ENCODE data around the gene OR4C5. TPM values are rescaled to one million over a fixed set of nuclear protein-coding genes. Genes with fewer than 3 reads are reported as not detected.
"Not testable (repeated sequence)": the region's sequence is repeated elsewhere in the genome, so short reads cannot be mapped to it uniquely, and the experiment has no call there.

Gene OR4C5
- not detected for total RNA-seq

DNA sequence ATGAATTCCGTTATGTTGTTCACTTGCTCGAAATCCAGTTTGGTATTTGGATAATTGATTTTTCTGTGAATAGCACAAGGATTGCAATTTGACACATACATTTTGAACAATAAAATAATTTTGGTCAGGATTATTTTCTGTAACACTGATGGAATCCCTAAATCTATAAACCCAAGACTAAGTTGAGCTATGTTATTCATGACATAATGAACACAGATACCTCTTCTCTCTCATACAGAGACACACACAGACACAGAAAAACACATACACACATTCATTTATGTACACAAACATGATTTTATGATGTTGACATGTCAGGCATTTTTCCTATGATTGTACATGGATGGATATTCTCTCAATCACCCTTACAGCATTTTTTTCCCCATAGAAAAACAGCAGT, at the start of gene OR4C5:
TSS of gene OR4C5 (minus strand) at position 101 of the 400 bp plus-strand sequence. CDS start at position 101, 0 bp downstream.
- no peak within 1 kb of the TSS for H3K4me3 ChIP-seq
- H3K4me1 ChIP-seq = no peaks in the 10 kb centered on the region
- TF ChIP-seq POLR2A (IDR thresholded peaks at IDR 0.05) (no peak), CTCF (IDR thresholded peaks at IDR 0.05) (no peak), EP300 (IDR thresholded peaks at IDR 0.05; ENCODE audit: low read depth) (no peak), POLR2AphosphoS5 (IDR thresholded peaks at IDR 0.05) (no peak)
- H3K9me3 ChIP-seq = no peaks in the 10 kb centered on the region
- DNase-seq = no peak
- no peak within 1 kb of the TSS for H3K27ac ChIP-seq
- 76 to 79% methylated on average over 2 of the region's 2 CpGs for WGBS, 2 donors (ENCODE audit: low coverage in 1 of 2)
- H3K27me3 ChIP-seq = no peaks in the 10 kb centered on the region
- in situ Hi-C loops (cut with MboI; ENCODE audit: low pct_ligation_motif_present in 1 of 4, low pct_unique_long_range_greater_than_20kb in 1 of 4, low sequenced_read_pairs in 3 of 4) (no loop called here), intact Hi-C loops (cut with DNase I; ENCODE audit: low total_unique reads) (no loop called here)
- no peaks in the 10 kb centered on the region for H3K36me3 ChIP-seq

DNA sequence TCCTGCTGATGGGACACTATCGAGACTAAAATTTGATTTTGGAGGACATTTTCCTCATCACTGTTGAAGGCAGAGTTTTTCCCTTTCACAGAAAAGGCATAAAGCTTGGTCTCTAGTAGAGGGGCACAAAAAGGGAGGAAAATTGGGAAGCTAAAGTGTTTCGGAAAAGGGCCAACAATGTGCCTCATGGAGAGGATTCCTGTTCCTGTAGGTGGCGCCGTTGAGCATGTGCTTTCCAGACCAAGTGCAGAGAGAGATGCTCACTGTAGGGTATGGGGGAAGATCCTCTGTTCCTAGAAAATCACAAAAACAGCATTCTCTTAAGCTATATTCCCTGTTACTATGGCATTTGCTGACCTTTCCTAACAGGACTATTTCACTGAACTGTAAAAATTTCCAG, 18.4 kb upstream of the OR4C5 start:
- TF ChIP-seq POLR2AphosphoS5 (IDR thresholded peaks at IDR 0.05) = no peak
- TF ChIP-seq POLR2A (IDR thresholded peaks at IDR 0.05) = no peak
- no peak for TF ChIP-seq CTCF (IDR thresholded peaks at IDR 0.05)
- no peak for TF ChIP-seq EP300 (IDR thresholded peaks at IDR 0.05; ENCODE audit: low read depth)
- Histone ChIP-seq H3K27me3 (no peaks in the 10 kb centered on the region), H3K9me3 (peaks cover 3 to 17% of the 10 kb centered on the region in 2 donors), H3K4me1 (no peaks in the 10 kb centered on the region), H3K4me3 (no peak overlapping the region), H3K36me3 (no peaks in the 10 kb centered on the region), H3K27ac (no peak overlapping the region)
- in situ Hi-C loops (cut with MboI; ENCODE audit: low pct_ligation_motif_present in 1 of 4, low pct_unique_long_range_greater_than_20kb in 1 of 4, low sequenced_read_pairs in 3 of 4) = no loop called here
- 0 to 50% methylated on average over 2 to 4 of the region's 4 CpGs for WGBS, 2 donors (ENCODE audit: low coverage in 1 of 2)
- no peak for DNase-seq
- intact Hi-C loops (cut with DNase I; ENCODE audit: low total_unique reads) = no loop called here

- 62% methylated on average over 2 of the region's 2 CpGs; no CpG with 5 or more reads in 1 of the 2 donors for WGBS, 2 donors (ENCODE audit: low coverage in 1 of 2)
- H3K4me3 ChIP-seq; H3K27me3 ChIP-seq; DNase-seq; intact Hi-C loops (cut with DNase I; ENCODE audit: low total_unique reads); H3K36me3 ChIP-seq; H3K27ac ChIP-seq; H3K4me1 ChIP-seq; in situ Hi-C loops (cut with MboI; ENCODE audit: low pct_ligation_motif_present in 1 of 4, low pct_unique_long_range_greater_than_20kb in 1 of 4, low sequenced_read_pairs in 3 of 4): not testable (repeated sequence)
- peaks cover 3 to 17% of the 10 kb centered on the region in 2 donors for H3K9me3 ChIP-seq
Observed at GRCh38 chr11:48384151-48384550, 17.9 kb upstream of the OR4C5 start.

GRCh38 chr11:48361289-48361688, 5.0 kb downstream of the OR4C5 start:
- WGBS, 2 donors (ENCODE audit: low coverage in 1 of 2) = 37 to 44% methylated on average over 2 of the region's 2 CpGs
- H3K4me3 ChIP-seq; H3K9me3 ChIP-seq; in situ Hi-C loops (cut with MboI; ENCODE audit: low pct_ligation_motif_present in 1 of 4, low pct_unique_long_range_greater_than_20kb in 1 of 4, low sequenced_read_pairs in 3 of 4); H3K36me3 ChIP-seq; H3K27ac ChIP-seq; DNase-seq; H3K27me3 ChIP-seq; intact Hi-C loops (cut with DNase I; ENCODE audit: low total_unique reads); H3K4me1 ChIP-seq: not testable (repeated sequence)

- H3K27ac ChIP-seq = no peak overlapping the region
- H3K27me3 ChIP-seq = no peaks in the 10 kb centered on the region
- peaks cover 0 to 5% of the 10 kb centered on the region in 2 donors for H3K9me3 ChIP-seq
- DNase-seq = no peak
- WGBS, 2 donors (ENCODE audit: low coverage in 1 of 2) = 71 to 90% methylated on average over 1 of the region's 1 CpG
- TF ChIP-seq EP300 (IDR thresholded peaks at IDR 0.05; ENCODE audit: low read depth) (no peak), POLR2A (IDR thresholded peaks at IDR 0.05) (no peak), CTCF (IDR thresholded peaks at IDR 0.05) (no peak), POLR2AphosphoS5 (IDR thresholded peaks at IDR 0.05) (no peak)
- intact Hi-C loops (cut with DNase I; ENCODE audit: low total_unique reads) (no loop called here), in situ Hi-C loops (cut with MboI; ENCODE audit: low pct_ligation_motif_present in 1 of 4, low pct_unique_long_range_greater_than_20kb in 1 of 4, low sequenced_read_pairs in 3 of 4) (loop anchor here in 1 of 4 donors (5.0 kb wide), 1 partner anchor 1673 kb away; no protein-coding TSS in a partner anchor)
- no peak overlapping the region for H3K4me3 ChIP-seq
- no peaks in the 10 kb centered on the region for H3K4me1 ChIP-seq
- no peaks in the 10 kb centered on the region for H3K36me3 ChIP-seq
Observed at GRCh38 chr11:48354677-48355076, 11.6 kb downstream of the OR4C5 start.

All from transverse colon (tissue), 4 donors.